Hepatocyte (in vitro differentiated cells): ENCODE measurements around the gene ASCC2.

Source experiments
- CTCF ChIP-seq: fragments of 200-600 bp; sonication (generic); IDR thresholded peaks from 2 replicates; pipeline ENCODE4 v1.5.1; 2016; ENCODE audit warnings: antibody characterized with exemption, mild to moderate bottlenecking; ENCODE audit not compliant: poor library complexity
- EZH2 ChIP-seq: fragments of 200-600 bp; sonication (generic); IDR thresholded peaks from 2 replicates; pipeline ENCODE4 v1.6.1; 2016; ENCODE audit warnings: antibody characterized with exemption, mild to moderate bottlenecking, borderline replicate concordance

GRCh38 chr22:29768052-29768693, 69.9 kb downstream of the ASCC2 start:
- TF ChIP-seq CTCF (no peak), EZH2 (no peak)
